Embryonic facial prominence (tissue), 1 donor: ENCODE results near the gene TCAP.

ENCODE experiments used
- DNase-seq: peaks from one replicate; pipeline ENCODE4 v3.0.0-alpha.2; 2016; ENCODE audit errors: extremely low spot score

The TCAP gene

GRCh38 chr17:39628655-39629493 lies 36.3 kb upstream of the TCAP start:
- DNase-seq = no peak

DNA sequence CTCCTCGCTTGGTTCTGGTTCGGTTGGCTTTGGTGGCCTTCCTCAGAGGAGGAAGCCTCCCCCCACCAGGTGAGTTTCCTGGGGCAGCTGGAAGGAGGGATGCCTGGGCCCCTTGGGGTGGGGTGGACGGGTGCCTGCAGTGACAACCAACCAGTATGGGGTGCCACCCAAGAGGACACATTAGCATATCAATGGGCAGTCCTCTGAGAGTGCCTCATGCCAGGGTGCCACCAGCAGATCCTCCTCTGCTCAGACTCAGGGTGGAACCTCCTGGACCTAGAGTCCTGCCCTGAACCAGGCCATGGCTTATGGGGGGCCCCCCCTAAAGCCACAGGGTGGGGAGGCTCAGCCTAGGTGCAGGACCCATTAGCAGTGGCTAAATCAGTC lies 35.7 kb upstream of the TCAP start:
- no peak for DNase-seq

DNA sequence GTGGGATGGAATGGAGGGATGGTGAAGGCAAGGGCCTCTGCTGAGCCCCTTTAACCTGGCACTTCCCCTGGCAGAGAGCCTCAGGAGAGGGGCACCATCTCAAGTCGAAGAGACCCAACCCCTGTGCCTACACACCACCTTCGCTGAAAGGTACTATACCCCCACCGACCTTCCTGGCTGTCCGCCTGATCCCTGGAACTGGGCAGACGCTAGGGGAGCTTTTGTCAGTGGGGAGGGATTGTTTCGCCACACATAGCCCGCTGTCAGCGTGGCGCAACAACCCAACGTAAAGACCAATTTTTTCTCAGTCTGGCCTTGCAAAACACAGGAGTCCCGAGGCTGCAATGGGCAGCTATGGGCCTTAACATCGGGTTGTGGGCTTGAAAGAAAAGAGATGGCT lies 35.3 kb upstream of the TCAP start:
- DNase-seq = no peak

- no peak for DNase-seq
These were observed 33.7 kb upstream of the TCAP start for GRCh38 chr17:39631403-39631802.

- no peak for DNase-seq
These were observed 32.8 kb upstream of the TCAP start for GRCh38 chr17:39632153-39632941.

DNA sequence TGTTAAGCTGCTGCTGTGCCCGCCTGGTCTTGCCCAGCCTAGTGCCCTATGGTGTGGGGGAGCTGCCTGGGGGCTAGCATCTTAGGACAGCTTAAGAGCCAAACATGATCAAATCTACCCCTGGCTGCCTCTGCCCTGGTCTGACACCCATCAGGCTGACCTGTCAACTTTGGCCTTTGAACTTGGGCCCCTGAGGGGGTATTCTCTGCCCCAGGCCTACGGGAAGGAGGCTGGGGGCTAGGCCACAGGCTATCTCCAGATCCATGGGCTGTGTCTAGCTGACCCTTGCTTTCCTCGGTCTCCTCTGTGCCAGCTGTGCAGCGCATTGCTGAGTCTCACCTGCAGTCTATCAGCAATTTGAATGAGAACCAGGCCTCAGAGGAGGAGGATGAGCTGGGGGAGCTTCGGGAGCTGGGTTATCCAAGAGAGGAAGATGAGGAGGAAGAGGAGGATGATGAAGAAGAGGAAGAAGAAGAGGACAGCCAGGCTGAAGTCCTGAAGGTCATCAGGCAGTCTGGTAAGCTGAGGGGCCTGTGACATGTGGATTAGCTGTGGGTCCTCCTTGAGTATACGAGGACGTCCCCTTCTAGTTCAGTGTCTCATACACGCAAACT lies 31.5 kb upstream of the TCAP start:
- DNase-seq = no peak

GRCh38 chr17:39634384-39634871 lies 30.7 kb upstream of the TCAP start:
- no peak for DNase-seq

DNA sequence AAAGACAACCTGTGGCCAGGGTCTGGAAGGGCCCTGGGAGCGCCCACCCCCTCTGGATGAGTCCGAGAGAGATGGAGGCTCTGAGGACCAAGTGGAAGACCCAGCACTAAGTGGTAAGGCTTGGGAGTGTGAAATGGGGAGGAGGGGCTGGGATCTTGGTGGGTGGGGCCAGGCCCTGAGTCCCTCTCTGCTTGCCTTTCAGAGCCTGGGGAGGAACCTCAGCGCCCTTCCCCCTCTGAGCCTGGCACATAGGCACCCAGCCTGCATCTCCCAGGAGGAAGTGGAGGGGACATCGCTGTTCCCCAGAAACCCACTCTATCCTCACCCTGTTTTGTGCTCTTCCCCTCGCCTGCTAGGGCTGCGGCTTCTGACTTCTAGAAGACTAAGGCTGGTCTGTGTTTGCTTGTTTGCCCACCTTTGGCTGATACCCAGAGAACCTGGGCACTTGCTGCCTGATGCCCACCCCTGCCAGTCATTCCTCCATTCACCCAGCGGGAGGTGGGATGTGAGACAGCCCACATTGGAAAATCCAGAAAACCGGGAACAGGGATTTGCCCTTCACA lies 29.5 kb upstream of the TCAP start:
- DNase-seq = no peak

DNA sequence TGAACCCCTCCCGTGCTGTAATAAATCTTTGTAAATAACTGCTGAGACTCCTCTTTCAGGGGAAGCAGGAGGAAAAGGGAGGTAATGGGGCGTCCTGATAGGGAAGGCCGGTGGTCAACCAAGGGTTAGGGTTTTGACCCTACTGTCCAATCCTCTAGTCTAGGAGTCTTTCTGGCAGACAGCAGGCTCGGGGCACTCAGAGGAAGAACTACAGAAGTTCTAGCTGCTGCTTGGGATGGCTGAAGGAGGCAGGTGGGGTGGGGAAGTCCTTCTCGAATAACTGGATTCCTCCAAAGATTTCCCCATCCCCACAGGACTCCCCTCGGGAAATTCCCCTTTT lies 28.6 kb upstream of the TCAP start:
- no peak for DNase-seq

- DNase-seq = peak; percentile 70
These were observed 28.0 kb upstream of the TCAP start, which contains the start of gene STARD3 for GRCh38 chr17:39636927-39637736. Gene STARD3 (plus strand): TSS chr17:39637144. CDS start chr17:39653532, 16,388 bp downstream.

- DNase-seq = no peak
These were observed 26.8 kb upstream of the TCAP start for GRCh38 chr17:39638317-39638716.

DNA sequence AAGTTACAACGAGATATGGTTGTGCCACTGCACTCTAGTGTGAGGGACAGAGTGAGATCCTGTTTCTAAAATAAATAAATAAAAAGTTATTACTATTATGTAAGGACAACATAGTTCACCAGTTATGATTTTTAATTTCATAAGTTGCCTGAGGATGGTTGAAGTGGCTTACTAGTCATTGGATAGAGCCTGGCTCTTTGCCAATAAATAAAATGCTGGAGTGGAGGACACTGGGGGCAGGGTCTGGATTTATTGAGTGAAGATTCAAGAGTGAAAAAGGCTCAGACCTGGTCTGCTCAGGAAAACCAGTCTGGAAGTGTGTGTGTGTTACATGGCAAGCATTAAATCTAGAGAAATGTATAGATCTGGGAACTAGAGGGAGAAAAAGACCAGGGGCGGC lies 26.1 kb upstream of the TCAP start:
- DNase-seq = no peak

DNA sequence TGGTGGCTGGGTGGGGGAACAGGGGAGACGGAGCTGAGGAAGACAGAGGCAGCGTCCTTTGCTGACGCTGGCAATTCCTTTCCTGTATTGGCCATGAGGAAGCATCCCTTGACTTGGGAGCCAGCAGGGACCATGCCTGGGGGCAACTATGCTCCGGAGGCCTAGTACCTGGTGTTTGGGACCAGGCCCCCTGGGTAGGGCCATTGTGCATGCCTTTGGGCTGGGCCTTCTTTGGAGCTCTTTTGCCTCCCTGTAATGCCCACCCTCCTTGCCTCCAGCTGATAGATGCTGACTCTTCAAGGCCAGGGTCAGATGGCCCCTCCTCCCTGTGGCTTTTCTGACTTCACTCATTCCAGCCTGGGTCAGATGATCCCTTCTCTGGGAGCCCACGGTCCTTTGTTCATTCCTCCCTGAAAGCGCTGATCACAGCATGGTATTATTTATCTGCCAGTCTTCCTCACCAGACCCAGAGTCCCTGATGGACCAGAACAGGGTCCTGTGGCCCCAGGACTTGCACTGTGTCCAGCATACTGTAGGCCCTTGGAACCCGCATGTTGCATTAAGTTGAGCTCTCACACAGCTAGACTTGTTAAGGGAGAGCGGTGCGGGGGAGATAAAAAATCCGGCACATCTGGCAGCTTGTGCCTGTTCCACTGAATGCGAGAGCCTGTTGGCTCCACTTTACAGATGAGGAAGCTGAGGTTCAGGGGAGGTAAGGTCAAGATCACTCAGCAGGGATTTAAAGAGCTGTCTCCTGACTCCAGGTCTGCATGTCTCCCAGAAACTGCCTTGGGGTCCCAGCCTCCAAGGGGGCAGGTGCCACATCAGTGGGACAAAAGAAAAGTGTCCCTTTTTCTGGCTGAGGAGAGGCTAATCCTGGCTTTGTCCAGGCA lies 25.3 kb upstream of the TCAP start:
- DNase-seq = no peak

DNA sequence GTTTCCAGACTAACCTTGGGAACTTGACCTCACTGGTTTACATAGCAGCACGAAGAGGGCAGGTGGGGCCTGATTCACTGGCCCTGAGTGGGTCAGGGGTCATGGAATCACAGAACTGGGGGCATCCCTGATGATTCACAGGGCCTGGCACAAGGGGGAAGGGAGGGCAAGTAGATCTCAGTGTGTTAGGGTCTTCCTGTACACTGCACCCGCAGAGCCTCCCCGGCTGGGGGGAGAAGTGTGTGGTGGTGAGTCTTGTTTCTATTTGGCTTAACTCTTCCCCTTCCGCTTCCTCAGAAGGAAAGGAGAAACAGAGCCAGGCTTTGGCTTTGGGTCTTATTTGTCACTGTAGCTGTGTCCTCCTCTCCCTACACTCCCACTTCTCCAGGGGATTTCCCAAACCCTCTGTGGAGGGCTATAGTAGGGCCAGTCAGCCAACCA lies 24.5 kb upstream of the TCAP start:
- DNase-seq = no peak

DNA sequence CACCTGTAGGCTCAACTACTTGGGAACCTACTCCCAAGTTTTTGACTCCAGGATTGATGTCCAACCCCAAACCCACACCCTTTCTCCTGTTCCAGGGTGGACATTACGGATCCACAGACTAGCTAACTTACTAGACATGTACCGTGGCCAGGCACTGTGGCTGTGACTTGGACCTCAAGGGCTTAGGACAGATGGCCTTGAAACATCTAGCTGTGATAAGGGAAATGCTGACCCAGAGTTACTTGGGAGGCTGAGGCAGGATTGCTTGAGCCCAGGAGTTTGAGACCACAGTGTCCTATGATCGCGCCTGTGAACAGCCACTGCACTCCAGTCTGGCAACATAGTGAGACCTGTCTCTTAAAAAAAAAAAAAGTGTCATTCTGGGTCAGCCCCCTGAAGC lies 24.1 kb upstream of the TCAP start:
- DNase-seq = no peak

GRCh38 chr17:39641883-39642282 lies 23.3 kb upstream of the TCAP start:
- DNase-seq = no peak

DNA sequence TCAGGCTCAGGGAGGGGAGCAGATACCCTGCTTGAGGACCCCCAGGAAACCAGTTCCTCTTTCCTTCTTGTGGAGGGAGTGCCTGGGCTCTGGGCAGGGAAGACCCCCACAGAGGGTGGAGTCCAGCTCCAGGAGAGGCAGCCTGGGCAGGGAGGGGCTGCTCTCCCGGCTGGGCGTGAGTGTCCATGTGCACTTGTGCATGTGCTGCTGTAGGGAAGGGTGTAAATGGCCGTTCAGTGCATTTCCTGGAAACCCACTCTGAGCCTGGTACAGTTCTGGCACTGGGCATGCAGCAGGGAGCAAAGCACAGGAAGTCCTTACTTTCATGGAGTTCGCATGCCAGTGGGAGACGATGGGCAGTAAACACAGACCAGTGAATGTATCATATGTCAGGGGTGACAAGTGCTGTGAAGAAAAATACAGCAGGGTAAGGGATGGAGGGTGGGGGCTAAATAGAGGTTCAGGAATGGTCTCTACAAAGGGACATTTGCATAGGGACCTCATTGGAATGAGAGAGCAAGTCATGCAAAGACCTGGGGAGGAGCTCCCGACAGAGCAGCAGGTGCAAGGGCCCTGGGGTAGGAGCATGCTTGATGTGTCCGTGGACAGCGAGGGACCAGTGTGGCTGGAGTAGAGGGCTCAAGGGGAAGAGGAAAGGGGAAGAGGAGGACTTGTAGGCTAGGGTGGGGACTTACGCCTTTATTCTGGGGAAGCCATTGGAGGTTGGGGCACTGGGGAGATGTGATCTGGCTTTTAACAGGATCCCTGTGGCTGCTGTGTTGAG lies 22.7 kb upstream of the TCAP start:
- no peak for DNase-seq

GRCh38 chr17:39643271-39643670 lies 21.9 kb upstream of the TCAP start:
- no peak for DNase-seq

GRCh38 chr17:39647256-39647655 lies 17.9 kb upstream of the TCAP start:
- no peak for DNase-seq
